Activated CD4-positive, CD25-positive, alpha-beta regulatory T cell (primary cell): ENCODE results near the gene PFDN4.
"Not testable (repeated sequence)": the region's sequence is repeated elsewhere in the genome, so short reads cannot be mapped to it uniquely, and the experiment has no call there.

Experiments used
- DNase-seq, 4 experiments: peaks; one replicate each; lab custom pipeline; 2025; lab: John Stamatoyannopoulos, UW

PFDN4 gene

GRCh38 chr20:54223751-54224150 is 15.9 kb downstream of the PFDN4 start:
- no peak for DNase-seq

- not testable (repeated sequence) for DNase-seq
These were observed 16.8 kb downstream of the PFDN4 start for GRCh38 chr20:54224642-54225041.

- no peak for DNase-seq
These were observed 19.4 kb downstream of the PFDN4 start for GRCh38 chr20:54227241-54227640.

GRCh38 chr20:54227751-54228150 is 19.9 kb downstream of the PFDN4 start:
- no peak for DNase-seq

GRCh38 chr20:54228841-54229240 is 21.0 kb downstream of the PFDN4 start:
- DNase-seq = no peak

- DNase-seq = no peak
These were observed 21.8 kb downstream of the PFDN4 start for GRCh38 chr20:54229566-54230160.

- no peak for DNase-seq
These were observed 23.1 kb downstream of the PFDN4 start for GRCh38 chr20:54231036-54231435.

GRCh38 chr20:54234991-54235390 is 27.1 kb downstream of the PFDN4 start:
- DNase-seq = no peak

GRCh38 chr20:54237116-54237943 is 29.4 kb downstream of the PFDN4 start:
- DNase-seq = no peak

- no peak for DNase-seq
These were observed 36.2 kb downstream of the PFDN4 start for GRCh38 chr20:54244113-54244512.

GRCh38 chr20:54248705-54249104 is 40.8 kb downstream of the PFDN4 start:
- DNase-seq = not testable (repeated sequence)

- DNase-seq = no peak
These were observed 42.8 kb downstream of the PFDN4 start for GRCh38 chr20:54250691-54251090.

- no peak for DNase-seq
These were observed 43.2 kb downstream of the PFDN4 start for GRCh38 chr20:54251096-54251495.

GRCh38 chr20:54254596-54254995 is 46.7 kb downstream of the PFDN4 start:
- DNase-seq = no peak

GRCh38 chr20:54255157-54255556 is 47.3 kb downstream of the PFDN4 start:
- DNase-seq = no peak

GRCh38 chr20:54256202-54256601 is 48.3 kb downstream of the PFDN4 start:
- no peak for DNase-seq

- no peak for DNase-seq
These were observed 49.4 kb downstream of the PFDN4 start for GRCh38 chr20:54257071-54257816.

- no peak for DNase-seq
These were observed 52.2 kb downstream of the PFDN4 start for GRCh38 chr20:54260116-54260515.

- DNase-seq = no peak
These were observed 54.8 kb downstream of the PFDN4 start for GRCh38 chr20:54262671-54263070.

GRCh38 chr20:54263116-54263690 is 55.3 kb downstream of the PFDN4 start:
- DNase-seq = no peak

GRCh38 chr20:54265791-54266190 is 57.9 kb downstream of the PFDN4 start:
- not testable (repeated sequence) for DNase-seq

- DNase-seq = no peak
These were observed 59.0 kb downstream of the PFDN4 start for GRCh38 chr20:54266844-54267243.
